DMS79 (cell line): Measurements from ENCODE around the gene DOCK4.

Experiments
- DNase-seq: peaks from one replicate; lab custom pipeline; 2025; lab: John Stamatoyannopoulos, UW

DOCK4 gene

DNA sequence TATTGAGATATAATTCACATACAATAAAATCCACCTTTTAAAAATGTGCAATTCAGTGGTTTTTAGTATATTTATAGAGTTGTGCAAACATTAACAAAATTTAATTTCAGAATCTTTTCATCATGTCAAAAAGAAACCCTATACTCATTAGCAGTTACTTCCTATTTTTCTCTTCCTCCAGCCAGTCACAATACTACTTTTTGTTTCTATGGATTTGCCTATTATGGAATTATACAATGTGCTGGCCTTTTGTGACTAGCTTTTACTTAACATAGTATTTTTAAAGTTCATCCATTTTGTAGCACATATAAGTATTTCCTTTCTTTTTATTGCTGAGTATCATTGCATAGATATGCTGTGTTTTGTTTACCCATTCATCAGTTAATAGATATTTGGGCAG, 444.0 kb downstream of the DOCK4 start:
- DNase-seq = no peak

DNA sequence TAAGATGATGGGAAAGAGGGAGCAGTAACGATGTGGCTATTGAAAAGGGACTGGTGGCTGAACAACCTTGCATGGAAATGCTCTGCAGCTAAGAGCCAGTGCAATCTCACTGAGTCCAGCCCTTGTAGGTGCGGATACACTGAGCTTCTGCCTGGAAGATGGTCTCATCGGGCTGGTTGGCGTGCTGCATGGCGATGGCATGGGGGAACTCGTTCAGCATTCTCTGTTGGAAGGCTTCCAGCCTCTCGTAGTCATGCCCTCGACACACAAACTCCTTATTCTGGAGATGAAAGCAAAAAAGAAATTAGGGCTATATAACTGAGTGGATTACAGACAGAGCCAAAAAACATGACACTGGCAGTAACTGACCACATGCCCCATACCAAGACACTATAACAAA, 446.2 kb downstream of the DOCK4 start:
- DNase-seq = peak; percentile 37

DNA sequence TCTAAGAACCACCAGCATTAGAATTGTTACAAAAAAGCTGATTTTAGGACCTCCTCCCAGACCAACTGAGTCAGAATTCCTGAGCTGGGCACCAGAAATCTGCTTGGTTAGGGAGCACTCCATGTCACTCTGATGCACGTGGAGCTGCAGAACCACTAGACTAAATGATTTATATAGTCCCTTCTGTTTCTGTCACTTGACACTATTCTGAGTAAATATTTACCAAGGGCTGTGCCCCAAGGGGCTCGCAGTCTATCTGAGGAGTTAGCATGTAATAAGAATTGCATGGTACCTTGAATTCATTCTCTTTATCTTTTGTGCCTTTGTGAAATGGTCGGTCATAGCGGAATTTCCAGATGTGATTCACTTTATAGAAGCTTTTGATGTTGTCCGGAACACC, 447.9 kb downstream of the DOCK4 start:
- peak; percentile 31 for DNase-seq

DNA sequence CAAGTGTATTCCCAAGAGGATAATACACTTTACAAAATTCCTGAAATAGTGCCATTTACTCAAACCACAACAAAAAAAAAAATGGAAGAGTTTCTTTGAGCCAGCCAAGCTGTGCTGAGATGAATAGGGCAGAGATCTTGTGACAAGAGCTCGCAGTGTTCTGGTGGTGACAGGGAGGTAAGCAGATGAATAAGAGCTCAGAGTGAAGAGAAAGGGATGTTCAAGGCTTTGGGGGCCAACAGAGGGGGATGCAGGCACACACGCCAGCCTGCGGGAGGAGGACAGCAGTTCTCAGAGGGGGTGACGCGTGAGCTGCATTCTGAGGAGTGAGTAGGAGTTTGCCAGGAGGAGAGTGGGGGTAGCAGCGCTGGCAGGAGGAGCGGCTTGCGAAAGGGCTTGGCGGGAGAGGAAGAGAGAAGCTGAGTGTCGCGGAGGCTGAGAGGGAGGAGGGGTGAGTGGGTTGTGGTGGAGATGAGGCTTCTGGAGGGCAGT, 449.5 kb downstream of the DOCK4 start:
- no peak for DNase-seq

DNA sequence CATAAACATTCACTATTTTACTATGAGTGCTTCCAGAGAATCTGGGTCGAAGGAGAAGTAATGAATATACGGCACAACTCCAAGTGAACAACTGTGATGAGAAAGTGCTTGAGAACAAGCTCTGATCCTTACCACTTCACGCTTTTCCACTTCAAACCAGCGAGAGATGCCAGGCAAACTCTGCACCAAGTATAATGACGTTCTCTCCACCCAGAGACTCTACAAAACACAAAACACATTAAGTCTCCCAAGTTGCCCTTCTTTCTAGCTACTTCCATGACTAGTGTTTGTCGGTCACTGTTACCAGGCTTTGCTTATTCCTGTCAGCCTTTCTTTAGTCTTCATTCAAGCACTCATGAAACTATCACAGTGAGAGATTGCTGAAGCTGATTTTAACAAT, 450.8 kb downstream of the DOCK4 start:
- DNase-seq = peak; percentile 72

DNA sequence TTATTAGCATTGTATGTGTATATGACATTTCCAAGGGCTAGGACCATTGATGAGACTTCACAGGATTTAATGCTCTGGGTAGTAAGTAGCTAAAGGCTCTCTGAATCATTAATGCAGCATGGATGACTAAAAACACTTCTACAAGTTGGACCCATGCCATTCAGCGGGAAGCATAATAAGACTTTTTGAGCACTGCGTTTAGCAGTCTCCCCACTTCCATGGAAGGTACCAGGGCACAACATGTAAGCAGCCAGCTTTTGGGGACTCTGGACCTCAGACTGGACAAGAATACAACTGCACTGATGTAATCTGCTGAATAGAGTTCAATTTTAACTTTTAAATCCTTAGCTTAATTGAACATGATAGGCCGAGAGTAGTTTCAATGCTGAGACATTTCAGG, 452.2 kb downstream of the DOCK4 start:
- DNase-seq = peak; percentile 81

DNA sequence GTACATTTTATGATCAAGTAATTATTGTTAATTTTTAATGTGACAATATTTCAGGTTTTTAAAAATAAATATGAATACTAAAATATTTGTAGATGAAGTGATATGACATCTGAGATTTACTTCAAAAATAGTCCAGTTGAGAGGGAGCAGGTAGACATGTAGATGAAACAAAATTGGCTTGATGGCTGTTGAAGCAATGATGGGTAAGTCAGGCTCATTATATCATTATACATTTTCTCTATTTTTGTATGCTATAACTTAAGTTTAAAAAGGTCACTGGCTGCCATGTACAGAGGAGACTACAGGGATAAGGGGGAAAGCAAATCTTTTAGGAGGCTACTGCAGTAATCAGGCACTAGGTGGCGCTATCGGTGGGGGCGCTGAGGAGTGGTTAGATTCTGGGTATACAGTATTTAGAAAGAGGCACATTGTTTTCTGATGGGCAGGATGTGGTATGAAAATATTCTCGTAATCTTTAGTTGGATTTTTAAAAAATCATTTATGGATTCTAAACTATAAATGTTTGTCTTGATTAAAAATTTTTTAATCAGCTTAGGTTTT, 454.1 kb downstream of the DOCK4 start:
- no peak for DNase-seq

DNA sequence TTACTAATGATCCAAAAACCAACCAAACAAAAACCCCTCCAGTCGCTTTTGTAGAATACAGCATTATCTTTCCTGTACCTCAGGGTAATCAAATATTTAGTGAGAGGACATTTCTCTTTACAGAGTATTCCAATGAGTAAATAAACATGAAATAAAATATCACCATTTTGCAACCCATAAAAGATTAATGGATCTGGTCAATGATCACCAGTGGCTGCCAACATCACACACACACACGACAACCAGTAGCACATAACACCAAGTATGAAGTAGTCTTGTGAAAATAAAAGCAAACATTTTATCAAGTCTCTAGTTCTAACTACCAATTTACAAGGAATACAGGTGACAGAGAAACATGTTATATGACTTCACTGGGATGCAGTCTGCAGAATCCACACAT, 455.3 kb downstream of the DOCK4 start:
- no peak for DNase-seq

DNA sequence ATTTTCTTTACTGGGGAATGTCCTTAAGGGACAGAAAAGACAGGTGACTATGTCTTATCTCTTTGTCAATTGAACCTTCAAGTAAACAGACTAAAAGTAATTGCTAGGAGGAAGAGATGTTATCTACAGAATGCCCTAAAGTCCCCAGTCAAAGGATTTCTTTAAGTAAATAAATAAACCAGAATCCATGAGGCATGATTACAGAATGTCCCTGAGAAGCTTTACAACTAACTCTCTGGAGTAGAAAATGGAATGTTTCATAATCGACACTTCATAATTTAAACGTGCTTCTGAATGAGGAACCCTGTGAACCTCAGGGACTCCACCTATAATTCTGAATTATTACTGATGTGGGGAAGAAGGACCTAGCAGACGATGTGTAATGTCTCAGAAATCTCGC, 456.0 kb downstream of the DOCK4 start:
- no peak for DNase-seq

DNA sequence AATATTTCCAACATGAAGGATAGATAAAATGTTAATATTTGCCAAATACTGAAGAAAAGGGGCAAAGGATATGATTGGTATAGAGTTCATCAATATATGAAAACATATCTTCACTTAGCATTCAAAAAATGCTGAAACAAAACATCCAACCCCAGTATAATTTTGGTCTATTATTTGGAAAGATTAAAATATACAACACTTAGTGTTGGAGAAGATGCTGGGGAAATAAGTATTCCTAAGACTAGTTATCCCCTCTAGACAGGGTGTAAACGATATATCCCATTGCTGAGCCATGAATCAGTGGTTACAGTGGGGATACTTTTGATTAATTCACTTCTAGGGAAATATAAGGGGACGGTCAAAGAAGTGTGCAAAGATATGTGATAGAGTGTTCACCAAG, 456.6 kb downstream of the DOCK4 start:
- no peak for DNase-seq

DNA sequence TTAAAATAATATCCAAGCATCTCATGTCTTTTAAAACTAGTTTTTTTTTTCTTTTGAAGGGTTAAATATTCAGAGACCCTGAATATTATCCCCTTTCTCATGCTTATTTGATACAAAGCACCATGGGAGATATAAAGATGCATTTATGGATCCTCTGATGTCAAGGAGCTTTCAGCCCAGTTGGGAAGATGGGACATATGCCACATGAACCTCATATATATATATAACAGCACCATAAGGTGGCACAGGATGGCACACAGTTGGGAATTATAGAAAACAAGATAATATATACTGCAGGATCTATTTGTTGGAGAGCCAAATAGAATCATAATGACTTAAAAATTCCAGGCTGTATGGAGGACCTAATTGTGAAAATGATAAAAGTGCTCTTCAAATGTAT, 458.5 kb downstream of the DOCK4 start:
- no peak for DNase-seq

DNA sequence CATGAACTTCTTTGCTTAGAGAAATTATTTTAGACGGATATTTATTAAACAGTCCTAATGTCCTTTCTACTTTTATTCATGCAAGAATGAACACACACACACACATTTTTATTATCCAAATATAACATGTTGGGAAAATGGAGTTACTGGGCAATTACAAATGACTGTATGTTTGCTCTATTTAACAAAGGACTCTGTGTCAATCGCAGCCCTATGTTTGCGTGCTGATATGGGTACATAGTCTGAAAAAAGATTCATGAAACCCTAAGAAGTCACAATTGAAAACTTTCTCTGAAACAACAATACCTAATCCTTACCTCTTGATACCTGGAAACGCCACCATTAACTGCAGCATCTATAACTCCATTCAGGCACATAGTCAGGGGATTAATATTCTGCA, 459.2 kb downstream of the DOCK4 start:
- no peak for DNase-seq

DNA sequence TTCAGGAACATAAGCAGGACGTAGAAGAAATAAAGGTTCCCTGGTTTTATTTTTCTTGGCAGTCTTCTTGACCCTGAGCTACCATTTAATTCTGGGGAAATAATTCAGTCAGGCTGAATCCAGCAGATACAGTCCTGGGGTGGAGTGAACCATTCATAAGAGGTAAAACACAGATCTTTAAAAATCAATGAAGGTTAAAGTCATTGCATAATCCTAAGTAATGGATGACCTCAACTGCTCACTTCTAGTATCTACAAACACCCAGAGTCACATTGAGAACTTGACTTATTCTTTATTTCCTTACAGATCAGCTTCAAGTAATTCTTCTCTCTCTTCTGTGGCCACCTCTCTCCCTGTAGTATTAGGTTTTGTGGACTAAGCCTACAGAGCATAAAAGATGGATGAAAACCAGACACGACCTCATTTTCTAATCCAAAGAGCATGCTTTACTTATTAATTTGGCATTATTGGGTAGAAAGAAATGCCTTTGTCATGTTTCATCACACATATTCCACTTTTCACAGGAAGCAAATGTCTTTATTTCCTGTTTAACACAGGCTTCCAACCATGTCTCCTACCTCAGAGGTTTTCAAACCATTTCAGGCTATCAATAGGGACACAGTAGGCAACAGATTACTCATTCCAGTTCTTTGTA, 461.6 kb downstream of the DOCK4 start:
- no peak for DNase-seq

DNA sequence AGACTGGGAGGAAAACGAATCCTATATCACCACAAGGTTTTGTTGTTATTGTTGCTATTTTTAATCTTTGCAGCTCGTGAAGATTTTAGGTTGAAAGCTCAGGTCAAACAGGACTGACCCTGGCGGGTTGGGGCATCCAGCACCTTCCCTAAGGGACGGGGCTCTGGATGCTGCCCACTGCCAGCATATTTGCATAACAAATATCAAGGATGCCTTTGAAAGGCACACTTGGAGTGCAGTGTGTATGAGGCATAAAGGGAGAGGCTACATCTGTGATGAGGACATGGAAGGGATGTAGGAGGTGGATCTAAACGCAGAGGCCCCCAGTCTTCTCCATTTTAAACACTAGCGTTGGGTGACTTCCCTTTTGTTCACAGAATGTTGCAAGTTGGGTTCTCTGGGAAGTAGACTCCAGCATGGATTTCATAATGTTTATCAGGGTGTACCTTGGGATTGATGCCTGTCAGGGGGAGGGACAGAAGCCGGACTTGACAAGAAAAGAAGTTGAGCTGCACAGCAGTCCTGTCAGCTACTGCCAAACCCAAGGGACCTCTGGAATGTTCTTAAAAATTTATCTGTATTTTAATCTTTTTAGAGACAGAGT, 462.9 kb downstream of the DOCK4 start:
- no peak for DNase-seq

DNA sequence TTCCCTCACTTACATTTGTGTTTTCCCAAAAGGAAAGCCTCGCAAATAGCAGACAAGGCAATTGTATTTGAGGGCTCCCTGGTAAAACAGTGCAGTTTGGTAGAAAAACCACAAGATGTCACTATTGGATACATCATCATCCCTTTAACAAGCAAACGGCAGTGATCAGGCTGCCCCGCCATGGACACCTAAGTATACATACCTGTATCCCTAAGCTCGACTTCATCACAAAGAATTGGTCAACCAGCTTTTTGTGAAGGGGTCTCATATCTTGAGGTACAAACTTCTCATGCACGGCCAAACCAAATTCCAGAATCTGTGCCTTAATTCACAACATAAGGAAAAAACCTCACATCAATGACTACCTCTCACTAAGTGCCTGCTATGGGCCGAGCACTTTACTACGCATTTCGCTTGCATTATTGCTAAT, 464.4 kb downstream of the DOCK4 start:
- DNase-seq = peak; percentile 38

DNA sequence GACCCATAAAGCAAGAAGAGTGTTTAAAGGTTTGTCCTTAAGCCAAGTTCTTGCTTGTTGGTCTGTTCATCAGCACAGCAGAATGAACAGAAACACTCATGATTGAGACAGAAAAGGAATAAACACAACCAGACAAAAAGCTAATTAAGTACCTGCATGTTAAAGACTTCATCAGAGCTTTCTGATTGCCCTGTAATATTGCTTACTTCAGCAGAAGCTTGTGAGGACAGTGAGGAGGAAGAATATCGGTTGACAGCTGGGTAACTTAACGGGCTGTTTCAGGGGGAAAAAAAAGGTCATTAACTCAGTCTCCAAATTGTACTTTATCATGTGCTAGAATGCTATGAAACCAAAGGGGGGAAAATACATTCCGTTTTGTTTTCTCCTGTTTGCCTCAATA, 465.3 kb downstream of the DOCK4 start:
- DNase-seq = no peak

DNA sequence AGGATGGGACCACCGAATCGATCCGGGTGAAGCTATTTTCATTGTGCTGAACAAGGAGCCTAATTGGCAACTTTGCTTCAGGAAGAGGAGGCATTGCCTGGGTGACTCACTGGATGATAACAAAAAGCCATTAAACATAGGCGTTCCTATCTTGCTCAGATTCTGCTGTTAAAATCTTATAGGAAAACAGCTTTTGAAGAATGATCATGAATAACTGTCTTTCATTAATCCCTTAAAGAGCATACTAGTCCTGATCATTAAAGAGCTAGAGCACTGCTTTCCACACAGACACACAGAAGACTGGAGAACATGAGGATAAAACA, 469.7 kb downstream of the DOCK4 start:
- no peak for DNase-seq

DNA sequence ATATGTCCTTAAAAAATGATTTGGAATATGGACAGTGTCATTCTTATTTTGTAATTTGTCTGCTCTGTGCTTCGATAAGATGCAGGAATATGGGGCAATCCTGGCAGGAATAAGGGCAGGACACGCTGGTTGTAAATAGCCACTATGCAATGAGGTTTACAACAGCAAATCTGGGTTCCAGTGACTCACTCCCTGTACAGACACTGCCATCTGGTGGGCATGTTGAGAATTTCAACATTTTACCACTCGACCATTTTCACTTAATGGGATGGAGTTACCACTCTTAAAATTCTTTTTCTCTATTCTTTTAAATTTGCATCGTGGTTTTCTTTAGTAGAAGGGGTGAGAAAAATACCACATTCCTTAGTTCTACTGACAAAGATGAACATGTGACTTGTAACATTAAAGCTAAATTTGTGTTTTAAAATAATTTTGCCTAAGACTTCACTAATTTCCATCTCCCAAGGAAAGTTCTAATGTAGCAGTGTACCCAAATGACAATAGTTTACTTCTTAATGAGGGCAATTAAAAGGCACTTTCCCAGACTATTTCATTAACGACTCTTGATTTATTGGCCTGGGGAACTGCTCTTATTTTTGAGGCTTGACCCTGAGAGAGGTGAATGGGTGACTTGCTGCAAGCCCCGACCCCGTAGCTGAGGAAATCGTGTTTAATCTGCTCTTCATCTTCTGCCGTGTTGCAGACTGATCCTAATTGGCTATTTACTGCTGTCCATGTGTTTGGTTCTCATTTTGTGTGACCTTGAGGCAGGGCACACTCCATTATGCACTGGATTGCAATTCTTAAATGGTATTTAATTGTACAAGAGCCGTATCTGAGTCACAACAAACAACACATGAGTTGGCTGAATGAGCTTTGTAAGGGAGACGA, 470.3 kb downstream of the DOCK4 start:
- DNase-seq = peak; percentile 28

DNA sequence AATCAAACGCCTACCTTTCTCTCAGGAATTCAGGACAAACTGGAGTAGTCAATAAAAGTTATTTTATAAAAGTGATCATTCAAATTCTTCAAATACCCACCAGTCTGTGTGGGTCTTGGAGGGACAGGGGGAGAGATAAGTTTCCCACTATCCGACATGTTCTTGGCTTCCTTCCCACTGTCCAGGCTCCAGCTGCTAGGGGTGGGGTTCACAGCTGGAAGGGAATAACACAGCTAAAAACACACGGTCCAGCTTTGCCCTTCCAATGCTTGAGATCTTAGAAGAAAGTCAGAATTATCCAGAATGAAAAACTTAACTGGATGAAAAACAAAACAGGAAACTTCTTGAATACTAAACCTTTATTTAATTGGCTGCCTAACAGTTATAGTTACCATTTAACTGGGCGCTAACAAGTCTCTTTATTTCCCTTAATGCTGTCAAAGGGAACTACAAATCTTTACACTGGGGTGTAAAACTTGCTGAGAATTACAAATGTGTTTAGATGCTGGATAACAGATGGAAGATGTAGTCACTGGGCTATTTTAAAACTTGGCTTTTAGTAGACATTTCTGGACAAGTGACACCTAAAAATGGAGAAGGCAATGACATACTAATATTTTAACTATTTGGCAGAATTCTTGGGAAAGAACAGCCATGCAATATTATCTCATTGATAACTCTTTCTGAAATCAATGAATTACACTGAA, 471.1 kb downstream of the DOCK4 start:
- no peak for DNase-seq

DNA sequence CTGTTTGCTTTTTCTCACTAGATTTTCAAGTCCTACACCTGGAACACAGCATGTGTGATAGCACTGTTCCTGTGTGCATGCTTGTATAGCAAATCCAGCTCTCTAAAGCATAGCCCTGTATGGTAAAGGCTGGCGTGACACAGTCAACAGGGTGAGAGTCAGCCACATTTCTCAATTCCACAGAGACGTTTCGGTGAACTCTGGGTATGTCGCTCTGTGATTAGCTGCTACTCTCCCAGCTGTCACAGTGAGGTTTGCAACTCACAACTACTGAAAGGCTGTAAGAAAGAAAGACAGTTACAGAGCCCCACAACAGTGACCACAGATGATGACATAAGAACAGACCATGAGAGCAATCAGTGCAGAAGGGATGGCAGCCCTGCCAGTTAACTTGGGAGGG, 473.3 kb downstream of the DOCK4 start:
- DNase-seq = no peak

DNA sequence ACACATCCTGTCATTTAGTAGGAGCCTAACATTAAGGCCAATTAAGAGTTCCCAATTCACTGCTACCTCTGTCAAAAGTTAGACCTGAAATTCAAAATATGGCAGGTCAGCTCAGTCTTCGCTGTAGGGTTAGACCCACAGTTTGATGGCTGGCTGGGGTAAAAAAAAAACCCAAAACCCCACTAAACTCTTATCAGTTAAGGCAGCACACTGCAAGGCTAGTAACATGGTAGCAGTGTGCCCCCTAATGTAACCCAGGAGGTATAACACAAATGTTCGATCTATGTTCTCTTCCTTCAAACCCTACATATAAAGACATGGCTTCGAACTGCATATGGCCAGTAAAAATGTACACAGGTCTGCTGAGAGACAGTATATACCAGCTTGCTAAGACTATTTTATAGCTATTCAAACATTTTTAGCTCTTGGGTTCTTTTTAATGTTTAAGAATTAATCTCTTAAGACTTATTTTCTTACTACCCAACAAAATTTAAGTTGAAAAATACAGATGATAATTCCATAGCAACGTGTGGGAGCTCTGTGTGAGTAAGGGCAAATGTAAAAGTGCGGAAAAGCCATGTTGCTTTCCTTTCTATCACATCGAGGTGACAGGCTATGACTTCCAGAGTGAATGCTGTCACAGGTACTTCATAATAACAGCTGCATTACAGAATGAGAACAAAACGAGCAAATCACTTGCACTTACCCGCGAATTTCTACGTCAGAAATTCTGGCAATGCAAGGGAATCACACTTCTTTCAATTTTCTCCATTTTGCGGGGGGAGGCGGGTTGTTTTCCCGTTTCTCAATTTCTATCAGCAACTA, 475.5 kb downstream of the DOCK4 start:
- no peak for DNase-seq
